ENCODE data around the gene FRAT2. TPM values are rescaled to one million over a fixed set of nuclear protein-coding genes. Genes with fewer than 3 reads are reported as not detected.

FRAT2 gene
- total and polyA plus RNA-seq, 10 of the 15 experiments (the other 5 are each of a cell fraction or from before 2014, with no cell fraction given): 0.69 to 5.9 (median 3.8) TPM

GRCh38 chr10:97356918-97357317 is 22.4 kb upstream of the FRAT2 start (continued):
- TF ChIP-seq ZNF592 (IDR thresholded peaks at IDR 0.05) (no peak), CBX3 (IDR thresholded peaks at IDR 0.05; ENCODE audit: borderline replicate concordance, low read depth) (no peak)

DNA sequence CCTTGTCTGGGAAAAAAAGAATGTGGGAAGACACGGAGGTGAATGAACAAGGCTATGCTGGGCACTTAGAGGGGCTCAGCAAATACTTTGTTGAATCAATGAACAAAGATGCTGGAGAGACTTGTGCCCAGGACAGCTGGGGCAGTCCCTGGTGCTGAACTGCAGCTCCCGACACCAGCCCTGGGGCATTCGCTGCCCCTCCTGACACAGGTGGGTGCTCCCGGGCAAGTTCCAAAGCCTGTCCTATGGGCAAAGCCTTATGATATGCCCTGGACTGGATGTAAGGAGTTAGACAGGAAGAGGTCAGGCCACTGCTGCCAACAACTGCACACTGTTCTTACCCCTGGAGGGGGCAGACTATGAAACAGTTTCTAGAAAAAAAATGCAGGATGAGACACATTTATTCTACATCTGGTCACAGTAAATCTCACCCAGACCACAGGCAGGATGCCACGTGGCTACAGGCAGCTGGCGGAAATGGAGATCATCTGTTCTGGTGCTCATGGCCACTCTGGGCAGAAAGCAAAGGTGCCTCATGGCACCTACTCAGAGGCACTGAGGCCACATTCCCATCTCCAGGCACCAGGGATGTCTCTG is 21.9 kb upstream of the FRAT2 start:
- ChIA-PET SMC1A (ENCODE audit: uncharacterized antibody, unreplicated experiment) (no interaction called here), RAD21 (ENCODE audit: unreplicated experiment) (interaction anchor here (1.8 kb wide), 1 partner anchor 78 kb away, joined by 4 read pairs; no protein-coding TSS in a partner anchor), CTCF (interaction anchor here (3.9 kb wide), 1 partner anchor 78 kb away, joined by 26 read pairs; no protein-coding TSS in a partner anchor), POLR2A (no interaction called here)
- TF ChIP-seq SUPT20H (IDR thresholded peaks at IDR 0.05; ENCODE audit: borderline replicate concordance, control insufficient read depth, low read depth, low read length) (no peak), MXI1 (IDR thresholded peaks at IDR 0.05; ENCODE audit: low read depth, low read length) (no peak), EZH2 (IDR thresholded peaks at IDR 0.05; ENCODE audit: borderline replicate concordance, control insufficient read depth, low read depth, low read length) (no peak), SMC3 (IDR thresholded peaks at IDR 0.05; ENCODE audit: borderline replicate concordance, low read length) (no peak), LARP7 (IDR thresholded peaks at IDR 0.05) (no peak), POLR2AphosphoS2 (IDR thresholded peaks at IDR 0.05; ENCODE audit: low read depth, low read length) (no peak)
- TF ChIP-seq, protein P1, sequence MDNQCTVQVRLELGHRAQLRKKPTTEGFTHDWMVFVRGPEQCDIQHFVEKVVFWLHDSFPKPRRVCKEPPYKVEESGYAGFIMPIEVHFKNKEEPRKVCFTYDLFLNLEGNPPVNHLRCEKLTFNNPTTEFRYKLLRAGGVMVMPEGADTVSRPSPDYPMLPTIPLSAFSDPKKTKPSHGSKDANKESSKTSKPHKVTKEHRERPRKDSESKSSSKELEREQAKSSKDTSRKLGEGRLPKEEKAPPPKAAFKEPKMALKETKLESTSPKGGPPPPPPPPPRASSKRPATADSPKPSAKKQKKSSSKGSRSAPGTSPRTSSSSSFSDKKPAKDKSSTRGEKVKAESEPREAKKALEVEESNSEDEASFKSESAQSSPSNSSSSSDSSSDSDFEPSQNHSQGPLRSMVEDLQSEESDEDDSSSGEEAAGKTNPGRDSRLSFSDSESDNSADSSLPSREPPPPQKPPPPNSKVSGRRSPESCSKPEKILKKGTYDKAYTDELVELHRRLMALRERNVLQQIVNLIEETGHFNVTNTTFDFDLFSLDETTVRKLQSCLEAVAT (IDR thresholded peaks at IDR 0.05): no peak
- TF ChIP-seq, protein P2, sequence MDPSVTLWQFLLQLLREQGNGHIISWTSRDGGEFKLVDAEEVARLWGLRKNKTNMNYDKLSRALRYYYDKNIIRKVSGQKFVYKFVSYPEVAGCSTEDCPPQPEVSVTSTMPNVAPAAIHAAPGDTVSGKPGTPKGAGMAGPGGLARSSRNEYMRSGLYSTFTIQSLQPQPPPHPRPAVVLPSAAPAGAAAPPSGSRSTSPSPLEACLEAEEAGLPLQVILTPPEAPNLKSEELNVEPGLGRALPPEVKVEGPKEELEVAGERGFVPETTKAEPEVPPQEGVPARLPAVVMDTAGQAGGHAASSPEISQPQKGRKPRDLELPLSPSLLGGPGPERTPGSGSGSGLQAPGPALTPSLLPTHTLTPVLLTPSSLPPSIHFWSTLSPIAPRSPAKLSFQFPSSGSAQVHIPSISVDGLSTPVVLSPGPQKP (IDR thresholded peaks at IDR 0.05; ENCODE audit: low read depth, low read length): no peak
- intact Hi-C loops (cut with micrococcal nuclease; ENCODE audit: unreplicated experiment) (no loop called here), in situ Hi-C loops (cut with MboI) (no loop called here)
- Histone ChIP-seq H3K27ac (ENCODE audit: control insufficient read depth, insufficient read depth) (no peak overlapping the region), H3K36me3 (ENCODE audit: control insufficient read depth in 2 of 2, insufficient read depth in 2 of 2, low read length in 1 of 2) (peaks cover 10 to 27% of the 10 kb centered on the region in 2 experiments), H3K4me2 (ENCODE audit: control insufficient read depth, insufficient read depth) (no peak overlapping the region), H3K4me1 (ENCODE audit: control insufficient read depth, insufficient read depth, low read length) (no peaks in the 10 kb centered on the region), H2AFZ (ENCODE audit: control insufficient read depth, low read depth, low read length) (no peak overlapping the region), H3K4me3 (no peak overlapping the region), H3K79me2 (ENCODE audit: control insufficient read depth, insufficient read depth, low read length) (no peaks in the 10 kb centered on the region), H3K9ac (ENCODE audit: control insufficient read depth, insufficient read depth, low read length) (no peak overlapping the region), H4K20me1 (ENCODE audit: control insufficient read depth, insufficient read depth) (no peaks in the 10 kb centered on the region), H3K9me3 (replicated peaks; ENCODE audit: control insufficient read depth, insufficient read depth, low read length) (no peaks in the 10 kb centered on the region), H3K27me3 (replicated peaks in 1 of 2; ENCODE audit: control insufficient read depth in 2 of 2, insufficient read depth in 2 of 2, low read length in 1 of 2) (no peaks in the 10 kb centered on the region)
- no TSS peak for BruUV-seq (replicated peaks)
- FAIRE-seq (no peak), ATAC-seq (no peak), DNase-seq (ENCODE audit: low read depth, low spot score) (no peak)
- 74% methylated on average over 6 of the region's 6 CpGs for WGBS (ENCODE audit: insufficient coverage, insufficient replicate concordance, low lambda C conversion rate, missing lambda C conversion rate)
